NCI-H1048 (cell line): ENCODE measurements around the gene SIGMAR1.

Experiments
- DNase-seq: peaks from one replicate; lab custom pipeline; 2025; lab: John Stamatoyannopoulos, UW

The SIGMAR1 gene

DNA sequence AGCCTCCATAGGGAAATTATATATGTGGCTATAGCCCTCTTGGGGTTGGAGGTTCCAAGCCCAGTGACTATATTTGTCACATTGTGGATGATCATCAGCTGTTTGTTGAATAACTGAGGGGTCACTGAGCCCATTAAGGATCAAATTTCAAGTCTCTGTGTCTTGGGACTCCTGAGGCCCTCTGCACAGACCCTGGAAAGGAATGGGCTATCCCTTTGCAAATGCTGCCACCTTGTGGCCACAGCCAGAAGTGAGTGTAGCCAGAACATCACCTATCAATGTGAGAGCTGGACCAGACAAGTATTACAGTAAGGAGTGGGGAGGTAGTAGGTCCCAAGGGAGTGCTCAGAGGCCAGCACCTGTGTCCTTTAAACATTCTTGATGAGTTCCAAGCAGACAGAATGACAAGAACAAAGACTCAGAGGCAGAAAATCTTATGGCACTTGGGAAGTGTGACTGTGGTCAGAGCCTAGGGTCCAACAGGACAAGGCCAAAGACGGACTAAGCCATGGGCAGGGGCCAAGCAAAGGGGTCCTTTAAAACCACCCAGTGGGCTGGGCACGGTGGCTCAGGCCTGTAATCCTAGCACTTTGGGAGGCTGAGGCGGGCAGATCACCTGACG lies 33.9 kb downstream of the SIGMAR1 start:
- no peak for DNase-seq

DNA sequence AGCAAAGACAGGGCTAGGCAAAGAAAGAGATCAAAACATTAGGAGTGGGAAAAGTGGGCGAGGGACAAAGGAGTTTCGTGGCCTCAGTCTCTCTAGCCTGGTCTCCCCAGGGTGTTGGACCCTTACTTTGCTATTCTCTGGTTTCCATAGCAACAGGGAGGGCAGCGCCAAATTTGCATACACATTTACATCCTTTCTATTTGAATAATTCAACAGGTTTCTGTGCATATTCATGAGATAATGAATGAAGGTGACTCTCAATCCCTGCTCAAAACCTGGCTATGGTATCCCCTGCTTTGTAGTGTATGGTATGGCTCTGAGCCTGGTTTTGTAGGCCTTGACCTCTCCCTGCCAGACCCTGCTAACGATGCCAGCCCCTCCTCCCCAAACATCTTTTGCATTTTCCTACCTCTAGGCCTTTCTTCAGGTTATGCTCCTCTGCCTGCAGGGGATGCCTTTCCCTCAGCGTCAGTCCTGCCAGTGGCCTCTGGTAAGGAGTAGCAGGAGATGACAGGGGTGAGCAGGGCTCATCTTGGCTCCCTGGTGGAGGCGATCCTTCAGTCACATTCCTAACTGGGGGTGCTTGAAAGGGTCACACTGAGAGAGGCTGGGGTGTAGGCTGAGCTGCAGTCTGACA lies 35.5 kb downstream of the SIGMAR1 start:
- no peak for DNase-seq

DNA sequence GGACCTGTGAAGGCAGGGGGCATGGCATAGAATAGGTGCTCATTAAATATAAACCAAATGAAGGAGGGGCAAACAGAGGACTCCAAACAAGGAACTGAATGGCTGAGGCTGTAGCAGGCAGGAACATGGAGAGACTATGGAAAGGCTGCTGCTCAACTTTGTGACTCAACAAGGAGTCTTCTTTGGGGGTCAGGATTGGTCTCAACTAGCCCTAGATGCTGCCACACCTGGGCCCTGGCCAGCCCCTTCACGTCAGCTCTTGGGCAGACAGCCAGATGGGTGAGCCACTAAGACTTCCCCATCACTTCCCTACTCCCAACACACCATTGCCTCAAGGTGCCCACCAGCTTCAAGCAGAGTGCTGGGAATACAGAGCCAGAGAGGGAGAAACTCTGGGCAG lies 36.7 kb downstream of the SIGMAR1 start:
- no peak for DNase-seq

DNA sequence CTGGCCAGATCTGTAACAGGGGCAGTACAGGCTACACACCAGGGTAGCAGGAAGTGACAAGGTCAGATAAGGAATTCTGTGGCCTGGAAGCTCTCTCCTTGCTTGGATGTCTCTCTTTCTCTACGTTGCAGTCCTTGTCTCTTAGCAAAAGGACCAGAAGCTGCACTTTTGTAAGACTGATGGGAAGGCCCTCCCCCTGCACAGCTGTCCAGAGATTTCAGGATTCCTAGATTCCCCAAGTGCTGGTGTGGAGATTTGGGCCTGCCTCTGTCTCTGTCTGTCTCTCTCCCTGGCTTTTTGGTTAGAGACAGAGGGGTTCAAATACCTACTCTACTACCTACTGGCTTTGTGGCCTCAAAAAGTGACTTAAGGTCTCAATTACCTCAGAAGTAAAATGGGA lies 38.0 kb downstream of the SIGMAR1 start:
- DNase-seq, result no peak

DNA sequence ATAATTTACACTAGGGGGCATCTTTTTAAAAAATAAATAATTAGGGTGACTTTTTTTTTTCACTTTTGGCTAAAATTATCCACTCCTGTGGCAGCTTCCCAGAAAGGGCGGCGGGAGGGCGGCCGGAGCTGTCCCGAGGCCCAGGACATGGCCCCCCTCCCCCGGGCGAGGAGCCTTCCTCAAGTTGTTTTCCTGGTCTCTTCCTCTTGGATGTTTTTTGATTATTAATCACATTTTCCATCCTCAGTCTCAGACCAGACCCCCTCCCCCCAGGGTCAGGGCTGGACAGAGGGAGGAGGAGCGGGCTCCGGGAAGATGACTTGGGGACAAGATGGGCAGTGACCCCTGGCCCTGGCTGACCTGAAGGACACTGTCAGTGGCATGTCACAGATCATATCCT lies 43.4 kb downstream of the SIGMAR1 start:
- DNase-seq, result no peak

DNA sequence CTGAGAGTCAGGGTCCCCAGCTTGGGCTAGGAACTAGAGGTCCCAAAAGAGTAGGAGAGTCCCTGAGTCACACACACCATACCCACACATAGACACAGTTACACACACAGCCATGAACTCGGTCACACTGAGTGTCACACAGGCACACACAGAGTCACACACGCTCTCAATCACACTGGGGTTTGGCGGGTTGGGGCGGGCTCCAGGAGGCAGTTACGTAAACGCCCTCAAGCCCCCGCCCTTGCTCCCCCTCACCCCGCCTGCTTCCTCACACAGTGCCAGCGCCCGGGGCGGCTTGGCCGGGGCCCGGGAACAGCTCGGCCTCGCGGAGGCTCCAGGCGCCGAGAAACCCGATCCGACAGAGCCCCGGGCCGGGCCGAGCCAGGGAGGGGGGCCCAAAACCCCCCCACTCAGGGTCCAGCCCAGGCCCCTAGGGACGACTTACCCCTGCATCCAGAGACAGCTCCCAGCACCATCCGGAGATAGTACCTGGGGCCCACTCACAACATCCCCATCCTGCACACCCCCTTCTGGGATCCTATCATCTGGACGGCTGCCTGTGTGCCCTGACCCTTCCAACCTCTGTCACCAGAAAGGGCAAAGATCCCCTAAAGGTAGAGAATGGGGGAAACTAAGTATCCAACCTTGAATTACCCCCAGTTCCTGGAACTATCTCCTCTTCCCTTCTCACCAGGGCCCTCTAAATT lies 44.5 kb downstream of the SIGMAR1 start:
- no peak for DNase-seq

DNA sequence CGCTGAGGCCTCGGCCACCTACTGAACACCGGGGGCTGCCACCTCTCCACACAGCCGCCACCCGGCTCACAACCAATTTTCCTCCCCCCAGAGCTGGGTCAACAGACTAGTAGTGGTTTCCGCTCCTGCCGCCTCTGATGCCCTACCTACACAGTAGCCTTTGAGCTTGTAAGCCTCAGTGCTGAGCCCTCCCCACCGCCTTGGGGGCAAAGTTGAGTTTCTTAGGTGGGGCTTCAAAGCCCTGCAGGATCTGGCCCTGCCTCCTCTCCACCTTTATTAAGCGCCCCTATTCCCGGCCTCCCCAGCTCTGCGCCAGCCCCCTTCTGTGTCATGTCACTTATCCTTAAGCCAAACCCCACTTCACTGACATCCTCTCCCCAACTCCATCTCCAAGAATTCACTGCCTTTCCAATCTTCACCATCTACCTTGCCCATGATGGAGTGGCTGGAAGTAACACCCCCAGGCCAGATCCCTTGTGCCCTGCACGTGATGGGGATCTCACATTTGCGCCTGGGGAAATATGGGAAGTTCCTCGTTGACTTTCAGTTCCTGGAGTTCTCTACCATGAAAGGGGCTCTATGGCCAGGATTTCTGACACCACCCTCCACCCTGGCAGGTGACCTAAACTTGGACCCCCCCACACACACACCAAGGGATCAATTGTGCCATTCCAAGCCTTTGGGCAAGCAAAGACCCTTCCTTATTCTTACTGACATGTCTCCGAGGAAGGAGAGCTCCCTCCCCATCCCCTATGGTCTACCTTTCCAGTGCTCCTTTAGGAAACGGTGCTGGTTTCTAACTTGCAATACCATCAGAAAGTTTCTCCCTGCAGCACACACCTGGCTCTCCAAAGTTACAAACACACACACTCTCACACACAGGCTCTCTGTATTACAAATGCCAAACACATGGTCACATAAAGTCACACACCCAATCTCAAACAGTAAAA lies 45.4 kb downstream of the SIGMAR1 start:
- no peak for DNase-seq

DNA sequence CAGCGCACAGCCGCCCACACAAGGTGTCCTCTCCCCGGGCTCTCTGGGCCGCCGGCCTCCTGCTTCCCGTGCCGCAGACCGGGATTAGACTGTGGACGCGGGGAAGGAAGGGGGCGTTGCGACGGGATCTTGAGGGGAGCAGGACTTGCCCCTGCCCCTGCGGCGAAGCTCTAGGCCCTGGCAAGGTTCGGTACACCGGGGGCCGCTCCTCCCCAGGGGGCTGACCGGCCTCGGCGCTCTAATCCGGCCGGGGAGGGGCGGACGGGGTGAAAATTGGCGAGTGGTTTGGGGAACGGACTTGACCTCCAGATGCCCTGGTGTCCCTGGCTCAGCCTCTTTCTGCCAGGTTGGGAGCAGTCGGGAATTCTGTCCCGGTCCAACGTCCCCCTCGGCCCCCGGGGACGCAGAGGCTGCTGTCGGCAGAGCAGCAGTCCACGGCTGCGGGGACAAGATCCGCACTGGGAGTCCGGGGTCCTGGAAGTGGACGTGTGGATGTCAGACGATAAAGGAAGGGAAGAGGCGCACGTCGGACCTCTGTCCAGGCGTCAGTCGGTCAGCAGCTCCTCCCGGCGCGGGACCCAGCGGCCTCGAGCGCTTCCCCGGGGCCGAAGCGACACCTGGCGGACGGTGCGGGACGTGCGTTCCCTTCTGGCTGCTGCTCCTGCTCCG lies 46.2 kb downstream of the SIGMAR1 start:
- DNase-seq, result no peak

DNA sequence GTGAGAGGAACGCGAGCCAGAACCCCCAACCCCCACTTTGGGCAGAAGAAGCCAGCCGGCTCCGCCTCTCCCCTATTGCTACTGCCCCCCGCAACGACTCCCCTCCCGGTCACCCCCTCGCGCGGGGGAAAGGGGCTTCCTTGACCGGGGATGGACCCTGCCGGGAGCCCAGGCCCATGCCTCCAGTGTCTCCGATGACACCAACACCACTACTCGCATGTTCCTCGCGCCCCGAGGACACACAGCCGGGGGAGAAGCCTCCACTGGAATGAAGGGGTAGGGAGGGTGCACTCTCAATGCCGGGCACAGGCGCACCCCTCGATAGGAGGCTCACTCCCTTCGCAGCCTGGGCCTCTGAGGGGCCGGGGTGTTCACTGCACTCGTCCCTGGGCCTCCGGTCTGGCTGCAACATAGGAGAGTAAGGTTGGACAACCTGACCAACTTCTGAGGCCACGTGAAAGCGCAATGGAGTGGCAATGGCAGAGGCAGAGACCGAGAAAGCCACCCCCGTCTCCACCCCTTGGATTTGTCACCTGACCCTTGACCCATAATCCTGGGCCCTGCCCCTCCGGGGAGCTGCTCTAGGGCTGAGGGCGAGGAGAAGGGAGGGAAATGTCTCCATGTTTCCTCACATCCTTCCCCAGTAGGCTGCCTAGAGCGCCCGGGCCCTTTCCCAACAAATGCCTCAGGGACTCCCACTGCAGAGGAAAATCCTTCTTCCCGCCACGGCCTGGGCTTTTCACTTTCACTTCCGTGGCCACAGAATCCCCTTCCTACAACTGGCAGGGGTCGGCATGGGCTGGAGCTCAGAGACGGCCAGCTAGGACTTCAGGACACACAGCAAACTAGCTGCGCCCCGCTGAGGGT lies 47.0 kb downstream of the SIGMAR1 start:
- DNase-seq, result no peak

DNA sequence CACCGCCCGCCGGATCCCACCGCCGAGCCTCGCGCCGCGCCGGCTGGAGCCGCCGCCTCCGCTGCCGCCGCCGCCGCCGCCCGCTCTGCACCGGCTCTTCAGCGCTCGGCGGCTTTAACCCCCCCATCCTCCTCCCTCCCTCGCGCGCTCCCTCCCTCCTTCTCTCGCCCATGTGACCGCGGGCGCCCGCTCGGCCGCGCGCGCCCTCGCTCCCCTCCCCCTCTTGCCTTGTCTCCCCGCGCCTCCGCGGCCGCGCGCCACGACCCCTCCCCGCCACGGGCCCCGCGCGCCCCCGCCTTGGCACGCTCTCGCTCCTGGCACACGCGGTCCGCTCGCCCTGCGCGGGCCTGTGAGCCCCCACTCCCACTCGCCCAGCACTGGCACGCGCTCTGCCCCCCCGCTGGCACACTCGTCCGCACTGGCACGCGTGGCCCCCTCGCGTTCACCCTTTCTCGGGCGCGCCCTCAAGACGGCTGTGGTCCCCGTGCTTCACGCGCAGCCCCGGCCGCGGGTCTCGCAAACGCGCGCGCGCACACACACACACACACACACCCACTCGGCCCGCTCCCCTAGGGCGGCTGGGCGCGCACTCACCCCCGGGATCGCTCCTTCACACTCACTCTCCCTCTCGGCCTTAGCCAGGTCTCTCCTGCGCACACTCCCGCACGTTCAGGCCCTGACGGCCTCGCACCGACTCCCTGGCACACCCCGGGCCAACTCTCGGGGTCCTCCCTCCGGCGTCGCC lies 47.8 kb downstream of the SIGMAR1 start, which contains the start of gene CNTFR:
TSS of gene CNTFR (minus strand) at position 89 of the 745 bp plus-strand sequence. CDS start 20,743 bp downstream, outside the sequence.
- no peak for DNase-seq

DNA sequence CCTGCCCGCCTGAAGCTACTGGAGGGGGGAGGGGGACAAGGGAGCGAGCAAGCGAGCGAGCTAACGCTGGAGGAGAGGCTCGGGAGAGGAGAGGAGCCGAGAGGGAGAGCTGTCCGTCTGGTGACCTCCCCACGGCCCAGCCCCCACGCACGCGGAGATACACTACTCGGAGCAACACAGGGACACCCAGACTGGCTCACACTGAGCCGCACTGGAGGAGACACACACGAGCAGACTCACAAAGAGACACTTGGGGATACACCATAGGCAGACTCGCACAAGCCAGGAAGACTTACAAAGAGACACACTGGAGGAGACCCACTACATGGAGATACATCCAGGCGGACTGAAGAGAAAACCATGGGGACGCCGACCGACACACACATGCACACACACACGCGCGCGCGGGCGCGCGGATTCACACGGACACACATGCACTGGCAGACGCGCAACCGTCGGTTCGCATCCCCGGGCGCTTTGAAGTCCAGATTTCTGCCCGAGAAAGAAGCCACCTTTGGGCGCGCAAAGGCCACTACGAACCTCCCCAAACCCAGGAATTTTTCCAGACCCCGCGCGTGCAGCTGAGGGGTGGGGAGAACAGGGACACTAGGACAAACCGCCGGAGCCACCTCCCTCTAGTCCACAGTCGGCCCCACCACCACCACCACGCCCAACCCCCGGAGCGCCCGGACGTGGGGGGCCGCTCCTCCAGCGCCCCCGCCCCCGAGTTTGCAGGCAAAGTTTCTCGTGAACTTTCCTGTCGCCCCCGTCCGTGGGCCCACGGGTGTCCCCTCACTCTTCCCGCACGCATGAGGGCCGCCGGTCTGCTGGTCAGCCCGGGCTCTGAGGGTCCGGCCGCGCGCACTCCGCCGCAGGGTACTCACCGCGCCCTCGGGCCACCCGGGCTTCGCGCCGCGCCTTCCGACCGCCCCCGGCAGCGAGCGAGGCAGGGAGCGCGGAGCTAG lies 48.6 kb downstream of the SIGMAR1 start:
- DNase-seq, result no peak

DNA sequence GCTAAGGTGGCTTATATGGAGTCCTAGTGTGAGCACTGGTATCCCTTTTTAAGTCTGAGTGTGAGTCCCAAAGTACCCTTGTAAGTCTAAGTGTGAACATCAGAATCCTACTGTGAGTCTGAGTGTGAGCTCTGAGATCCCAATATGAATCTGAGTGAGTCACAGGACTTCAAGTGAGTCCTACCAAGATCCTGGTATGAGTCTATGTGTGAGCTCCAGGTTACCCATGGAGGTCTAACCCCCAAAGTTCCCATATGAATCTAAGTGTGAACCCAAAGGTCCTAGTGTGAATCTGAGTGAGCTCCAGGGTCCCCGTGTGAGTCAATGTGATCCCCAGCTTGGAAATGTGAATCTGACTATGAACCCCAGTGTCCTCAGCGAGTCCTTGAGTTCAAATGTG lies 50.3 kb downstream of the SIGMAR1 start:
- DNase-seq, result no peak

DNA sequence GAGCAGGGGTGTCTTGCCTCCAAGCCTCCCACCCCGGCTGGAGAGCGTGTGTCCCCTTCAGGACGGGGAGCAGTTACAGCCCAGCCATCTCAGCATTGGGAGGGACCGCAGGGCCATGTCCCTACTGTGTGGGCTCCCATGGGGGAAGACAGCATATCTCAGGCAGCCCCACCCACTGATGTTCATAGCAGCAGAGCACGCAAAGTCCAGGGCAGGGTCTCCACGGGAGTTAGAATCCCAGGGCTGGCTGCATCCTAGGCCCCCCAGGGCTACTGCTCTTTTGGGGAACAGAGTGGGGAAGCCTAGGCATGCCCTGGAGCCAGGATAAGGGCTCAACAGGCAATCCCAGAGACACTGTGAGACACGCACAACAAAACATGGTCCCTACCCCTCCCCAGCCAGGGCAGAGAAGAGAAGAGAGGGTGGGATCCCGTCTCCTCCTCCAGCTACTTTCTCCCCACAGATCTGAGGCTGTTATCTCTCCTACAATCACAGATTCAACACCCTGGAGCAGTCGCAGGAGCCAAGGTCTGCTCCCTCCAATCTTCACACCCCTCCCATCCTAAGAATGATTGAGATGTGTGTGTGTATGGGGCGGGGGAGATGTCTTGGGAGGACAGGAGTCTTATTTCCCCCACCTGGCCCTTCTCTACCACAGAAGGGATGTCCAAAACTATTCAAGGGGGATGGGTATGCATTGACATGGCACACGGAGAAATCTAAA lies 51.5 kb downstream of the SIGMAR1 start:
- no peak for DNase-seq

DNA sequence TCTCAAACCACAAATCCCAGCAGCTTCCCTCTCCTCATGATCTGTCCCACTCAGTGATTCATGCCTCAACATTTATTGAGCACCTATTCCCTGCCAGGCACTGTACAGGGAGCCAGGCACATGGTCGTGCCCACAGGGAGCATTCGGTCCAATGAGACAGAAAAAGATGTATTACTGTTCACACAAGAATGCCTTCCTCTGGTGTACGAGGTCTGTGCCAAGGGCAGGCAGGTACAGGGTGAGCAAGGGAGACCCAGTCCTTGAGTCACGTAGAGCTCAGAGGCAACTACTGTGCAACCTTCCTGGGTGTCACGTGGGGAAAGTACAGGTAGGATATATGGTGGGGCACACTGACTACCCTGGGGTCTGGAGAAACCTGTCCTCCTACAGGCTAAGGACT lies 52.6 kb downstream of the SIGMAR1 start:
- DNase-seq, result no peak
